Caco-2 (cell line): Measurements from ENCODE around the gene COL12A1. TPM values are rescaled to one million over a fixed set of nuclear protein-coding genes. Genes with fewer than 3 reads are reported as not detected.

Source experiments
- BruUV-seq: library from RNA; stranded (reverse); fragments of 400-500 nt; replicated peaks from 2 replicates; lab custom pipeline; 2021; lab: Mats Ljungman, UMichigan
- CTCF ChIA-PET: fragments of 300-600 bp; sonication (Branson Sonifier 250); formaldehyde crosslinking; loops from one replicate; lab custom pipeline; 2022; ENCODE audit warnings: antibody characterized with exemption; lab: Charles Lee
- POLR2A ChIA-PET: fragments of 300-600 bp; sonication (Branson Sonifier 250); formaldehyde crosslinking; loops from one replicate; lab custom pipeline; 2022; ENCODE audit warnings: antibody characterized with exemption; lab: Charles Lee
- DNase-seq, 2 experiments: peaks; one replicate each; pipeline versions ENCODE4 v3.0.0 to v3.0.0-alpha.2; 2020 to 2022
- H3K27me3 ChIP-seq: replicated peaks from 2 replicates; pipeline ENCODE4 v1.6.0; 2011; ENCODE audit warnings: low read length; ENCODE audit not compliant: control insufficient read depth, insufficient read depth
- H3K36me3 ChIP-seq: 2 replicates; pipeline ENCODE4 v1.5.1; 2011; ENCODE audit warnings: low read length; ENCODE audit not compliant: control insufficient read depth, insufficient read depth
- H3K4me1 ChIP-seq: fragments of 250-450 bp; sonication (Bioruptor Pico); 2 replicates; pipeline ENCODE4 v1.5.1; 2020; ENCODE audit warnings: mild to moderate bottlenecking
- H3K4me3 ChIP-seq: 2 replicates; pipeline ENCODE4 v1.5.1; 2011; ENCODE audit warnings: low read depth, mild to moderate bottlenecking, control low read depth, low read length
- H3K9me3 ChIP-seq: fragments of 250-450 bp; sonication (Bioruptor Pico); 2 replicates; pipeline ENCODE4 v1.5.1; 2020; ENCODE audit warnings: mild to moderate bottlenecking, moderate library complexity
- H3K27ac Mint-ChIP-seq: one replicate; pipeline ENCODE4 v1.8.0; 2022; ENCODE audit warnings: mixed read lengths; ENCODE audit not compliant: unreplicated experiment
- H3K27me3 Mint-ChIP-seq: one replicate; pipeline ENCODE4 v1.8.0; 2022; ENCODE audit warnings: mixed read lengths; ENCODE audit not compliant: insufficient read depth, unreplicated experiment
- H3K36me3 Mint-ChIP-seq: one replicate; pipeline ENCODE4 v1.8.0; 2022; ENCODE audit warnings: mild to moderate bottlenecking, mixed read lengths; ENCODE audit not compliant: insufficient read depth, unreplicated experiment
- H3K4me1 Mint-ChIP-seq: one replicate; pipeline ENCODE4 v1.8.0; 2022; ENCODE audit warnings: low read depth, mixed read lengths; ENCODE audit not compliant: unreplicated experiment
- H3K4me3 Mint-ChIP-seq: one replicate; pipeline ENCODE4 v1.8.0; 2022; ENCODE audit warnings: mild to moderate bottlenecking, moderate library complexity, mixed read lengths; ENCODE audit not compliant: unreplicated experiment
- H3K9me3 Mint-ChIP-seq: one replicate; pipeline ENCODE4 v1.8.0; 2022; ENCODE audit warnings: mixed read lengths; ENCODE audit not compliant: unreplicated experiment
- CTCF ChIP-seq, 2 experiments: fragments of 200-600 bp in 1 of 2; IDR thresholded peaks; 1 replicate in 1 of 2; 2 replicates in 1 of 2; pipeline versions ENCODE4 v1.5.1 to v1.8.0; 2011 to 2022; ENCODE audit warnings: antibody characterized with exemption in 1 of 2, control low read depth in 1 of 2, inconsistent platforms in 1 of 2, low read depth in 1 of 2, low read length in 1 of 2, mild to moderate bottlenecking in 1 of 2, moderate library complexity in 1 of 2; ENCODE audit not compliant: insufficient read depth in 1 of 2, severe bottlenecking in 1 of 2, unreplicated experiment in 1 of 2
- intact Hi-C: fragments of 100-400 bp; cut with micrococcal nuclease; formaldehyde crosslinking; loops from one replicate; pipeline ENCODE4 v1.10.0; 2022; ENCODE audit not compliant: unreplicated experiment
- total RNA-seq: library from RNA; stranded (reverse); gene quantifications from 2 replicates; pipeline ENCODE4 v1.2.3, GENCODE V29; 2022

COL12A1 gene
- total RNA-seq, 1 experiment from 2014 or later: 68.0 TPM

DNA sequence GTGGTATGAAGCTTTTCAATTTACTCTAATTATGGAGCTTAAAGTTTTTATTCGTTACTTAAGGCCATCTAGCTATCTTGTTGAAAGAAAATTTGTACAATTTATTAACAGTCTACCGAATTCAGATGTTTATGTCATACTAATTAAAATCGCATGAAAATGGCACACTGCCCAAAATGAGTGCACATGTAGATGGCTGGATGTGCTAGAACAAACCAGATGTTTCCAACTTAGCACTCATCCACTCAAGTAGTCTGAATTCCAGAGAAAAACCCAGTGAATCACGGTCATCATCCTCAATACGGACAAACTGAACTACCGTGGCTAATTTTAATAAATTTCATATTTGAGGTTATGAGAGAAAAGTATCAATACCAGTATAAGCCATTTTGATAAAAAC is 70.4 kb downstream of the COL12A1 start:
- H3K9me3 Mint-ChIP-seq: no peaks in the 10 kb centered on the region
- H3K27me3 Mint-ChIP-seq: no peaks in the 10 kb centered on the region
- H3K4me1 Mint-ChIP-seq: no peaks in the 10 kb centered on the region
- Histone ChIP-seq H3K9me3 (no peaks in the 10 kb centered on the region), H3K4me3 (no peak overlapping the region), H3K4me1 (no peaks in the 10 kb centered on the region), H3K27me3 (no peaks in the 10 kb centered on the region), H3K36me3 (0 out of 2 replicates have a peak, but pooled peaks cover 1% of the 10 kb centered on the region)
- DNase-seq: no peak
- BruUV-seq: no TSS peak
- no peak overlapping the region for H3K4me3 Mint-ChIP-seq
- CTCF ChIA-PET: no interaction called here
- POLR2A ChIA-PET: no interaction called here
- intact Hi-C loops: no loop called here
- no peak overlapping the region for H3K27ac Mint-ChIP-seq
- TF ChIP-seq CTCF (IDR thresholded peaks at IDR 0.05; ENCODE audit: insufficient read depth in 1 of 2, low read depth in 1 of 2, low read length in 1 of 2, severe bottlenecking in 1 of 2, unreplicated experiment in 1 of 2): no peak
- H3K36me3 Mint-ChIP-seq: peaks cover 47% of the 10 kb centered on the region

- no peak overlapping the region for H3K4me3 Mint-ChIP-seq
- H3K4me3 ChIP-seq: no peak overlapping the region
- intact Hi-C loops: no loop called here
- BruUV-seq: no TSS peak
- no peaks in the 10 kb centered on the region for H3K27me3 ChIP-seq
- H3K4me1 Mint-ChIP-seq: no peaks in the 10 kb centered on the region
- H3K27ac Mint-ChIP-seq: no peak overlapping the region
- TF ChIP-seq CTCF (IDR thresholded peaks at IDR 0.05; ENCODE audit: insufficient read depth in 1 of 2, low read depth in 1 of 2, low read length in 1 of 2, severe bottlenecking in 1 of 2, unreplicated experiment in 1 of 2): no peak
- no peaks in the 10 kb centered on the region for H3K36me3 ChIP-seq
- POLR2A ChIA-PET: no interaction called here
- H3K9me3 ChIP-seq: no peaks in the 10 kb centered on the region
- no peaks in the 10 kb centered on the region for H3K27me3 Mint-ChIP-seq
- CTCF ChIA-PET: interaction anchor here (0.6 to 1.4 kb wide), 2 partner anchors 73 to 78 kb away, joined by 3 read pairs; no protein-coding TSS in a partner anchor
- H3K9me3 Mint-ChIP-seq: no peaks in the 10 kb centered on the region
- no peak for DNase-seq
- no peaks in the 10 kb centered on the region for H3K4me1 ChIP-seq
- H3K36me3 Mint-ChIP-seq: peaks cover 60% of the 10 kb centered on the region
Measured at GRCh38 chr6:75130784-75131183, 75.1 kb downstream of the COL12A1 start.

- Histone ChIP-seq H3K9me3 (no peaks in the 10 kb centered on the region), H3K4me1 (no peaks in the 10 kb centered on the region), H3K27me3 (no peaks in the 10 kb centered on the region), H3K4me3 (no peak overlapping the region), H3K36me3 (no peaks in the 10 kb centered on the region)
- Mint-ChIP-seq H3K4me1 (no peaks in the 10 kb centered on the region), H3K27ac (no peak overlapping the region), H3K4me3 (no peak overlapping the region), H3K36me3 (peaks cover 63% of the 10 kb centered on the region), H3K27me3 (no peaks in the 10 kb centered on the region), H3K9me3 (no peaks in the 10 kb centered on the region)
- intact Hi-C loops: no loop called here
- no TSS peak for BruUV-seq
- no peak for DNase-seq
- no peak for TF ChIP-seq CTCF (IDR thresholded peaks at IDR 0.05; ENCODE audit: insufficient read depth in 1 of 2, low read depth in 1 of 2, low read length in 1 of 2, severe bottlenecking in 1 of 2, unreplicated experiment in 1 of 2)
- CTCF ChIA-PET: no interaction called here
- POLR2A ChIA-PET: no interaction called here
Measured at GRCh38 chr6:75128878-75129570, 76.8 kb downstream of the COL12A1 start.
